Breast epithelium (tissue), 3 donors: ENCODE measurements around the gene BEAN1.

ENCODE experiments used
- CTCF ChIP-seq, 3 donors: fragments of 450-650 bp; IDR thresholded peaks; one replicate each; pipeline ENCODE4 v1.5.1; 2016 to 2017; ENCODE audit warnings: antibody characterized with exemption in 3 of 3, mild to moderate bottlenecking in 3 of 3, moderate library complexity in 3 of 3
- POLR2AphosphoS5 ChIP-seq, 3 donors: sonication (generic); formaldehyde crosslinking; IDR thresholded peaks; one replicate each; pipeline ENCODE4 v1.6.1; 2017; ENCODE audit warnings: antibody characterized with exemption in 3 of 3

- TF ChIP-seq CTCF (IDR thresholded peaks at IDR 0.05): no peak
- TF ChIP-seq POLR2AphosphoS5 (IDR thresholded peaks at IDR 0.05): no peak
These were observed 21.9 kb upstream of the BEAN1 start for GRCh38 chr16:66405057-66405783.
